Body of pancreas (tissue), 4 donors: ENCODE results near the gene TNRC6B.

Experiments used
- POLR2A ChIP-seq, 3 donors: fragments of 450-650 bp; IDR thresholded peaks; one replicate each; pipeline ENCODE4 v1.6.1; 2016; ENCODE audit warnings: antibody characterized with exemption in 3 of 3, mild to moderate bottlenecking in 2 of 3
- TF ChIP-seq, protein P1 (sequence below), 7 experiments: fragments of 450-650 bp in 4 of 7; fragments of 200-600 bp in 3 of 7; sonication (generic) in 3 of 7; IDR thresholded peaks; one replicate each; pipeline ENCODE4 v1.5.1; 2016 to 2019; ENCODE audit warnings: antibody characterized with exemption in 7 of 7

DNA sequence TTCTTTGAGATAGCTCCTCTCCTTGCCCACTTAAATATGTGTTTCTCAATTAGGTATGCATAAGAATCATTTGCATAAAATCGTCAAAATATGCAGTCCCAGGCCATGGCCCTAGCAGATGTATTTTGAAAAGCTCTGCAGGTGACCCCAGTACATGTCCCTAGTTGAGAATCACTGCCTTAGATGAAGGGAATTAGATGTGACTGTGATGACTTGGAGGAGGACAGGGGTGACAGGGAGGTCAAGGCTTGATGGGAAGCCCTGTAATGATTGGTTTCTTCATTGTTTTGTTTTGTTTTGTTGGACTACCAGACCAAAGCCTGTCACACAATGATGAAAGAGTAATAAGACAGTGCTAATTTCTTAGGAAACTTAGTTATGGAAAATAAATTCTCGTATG lies 74.4 kb downstream of the TNRC6B start:
- TF ChIP-seq, protein P1, sequence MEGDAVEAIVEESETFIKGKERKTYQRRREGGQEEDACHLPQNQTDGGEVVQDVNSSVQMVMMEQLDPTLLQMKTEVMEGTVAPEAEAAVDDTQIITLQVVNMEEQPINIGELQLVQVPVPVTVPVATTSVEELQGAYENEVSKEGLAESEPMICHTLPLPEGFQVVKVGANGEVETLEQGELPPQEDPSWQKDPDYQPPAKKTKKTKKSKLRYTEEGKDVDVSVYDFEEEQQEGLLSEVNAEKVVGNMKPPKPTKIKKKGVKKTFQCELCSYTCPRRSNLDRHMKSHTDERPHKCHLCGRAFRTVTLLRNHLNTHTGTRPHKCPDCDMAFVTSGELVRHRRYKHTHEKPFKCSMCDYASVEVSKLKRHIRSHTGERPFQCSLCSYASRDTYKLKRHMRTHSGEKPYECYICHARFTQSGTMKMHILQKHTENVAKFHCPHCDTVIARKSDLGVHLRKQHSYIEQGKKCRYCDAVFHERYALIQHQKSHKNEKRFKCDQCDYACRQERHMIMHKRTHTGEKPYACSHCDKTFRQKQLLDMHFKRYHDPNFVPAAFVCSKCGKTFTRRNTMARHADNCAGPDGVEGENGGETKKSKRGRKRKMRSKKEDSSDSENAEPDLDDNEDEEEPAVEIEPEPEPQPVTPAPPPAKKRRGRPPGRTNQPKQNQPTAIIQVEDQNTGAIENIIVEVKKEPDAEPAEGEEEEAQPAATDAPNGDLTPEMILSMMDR (IDR thresholded peaks at IDR 0.05): no peak
- TF ChIP-seq POLR2A (IDR thresholded peaks at IDR 0.05): no peak
